Loucy (cell line): ENCODE measurements around the gene PTPN9.

Source experiments
- EZH2phosphoT487 ChIP-seq: fragments of 200-600 bp; IDR thresholded peaks from 2 replicates; pipeline ENCODE4 v1.6.1; 2018; ENCODE audit warnings: antibody characterized with exemption, mild to moderate bottlenecking, moderate library complexity, borderline replicate concordance
- TF ChIP-seq, protein P1 (sequence below): fragments of 200-600 bp; sonication (generic); conservative IDR thresholded peaks from 2 replicates; pipeline ENCODE4 v1.5.1; 2014; ENCODE audit warnings: mild to moderate bottlenecking, antibody characterized with exemption, low read length

DNA sequence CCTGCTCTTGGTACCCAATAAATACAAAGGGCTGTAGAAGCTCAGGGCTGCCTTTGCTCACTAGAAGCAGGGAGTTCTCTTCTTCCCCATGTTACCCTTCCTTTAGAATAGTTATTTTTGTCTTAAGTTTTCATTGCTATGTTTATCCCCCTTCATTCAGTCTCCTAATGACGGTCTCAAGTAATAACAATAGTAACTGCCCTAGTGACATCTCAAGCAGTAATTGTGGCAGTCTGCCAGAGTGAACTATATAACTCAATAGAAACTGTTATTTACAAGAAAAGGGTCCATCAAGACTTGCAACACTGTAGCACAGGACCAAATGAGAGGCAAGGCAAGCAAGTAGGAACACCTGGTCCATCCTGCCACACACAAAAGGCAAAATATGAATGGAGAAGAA lies 95.2 kb downstream of the PTPN9 start:
- no peak for TF ChIP-seq EZH2phosphoT487
- TF ChIP-seq, protein P1, sequence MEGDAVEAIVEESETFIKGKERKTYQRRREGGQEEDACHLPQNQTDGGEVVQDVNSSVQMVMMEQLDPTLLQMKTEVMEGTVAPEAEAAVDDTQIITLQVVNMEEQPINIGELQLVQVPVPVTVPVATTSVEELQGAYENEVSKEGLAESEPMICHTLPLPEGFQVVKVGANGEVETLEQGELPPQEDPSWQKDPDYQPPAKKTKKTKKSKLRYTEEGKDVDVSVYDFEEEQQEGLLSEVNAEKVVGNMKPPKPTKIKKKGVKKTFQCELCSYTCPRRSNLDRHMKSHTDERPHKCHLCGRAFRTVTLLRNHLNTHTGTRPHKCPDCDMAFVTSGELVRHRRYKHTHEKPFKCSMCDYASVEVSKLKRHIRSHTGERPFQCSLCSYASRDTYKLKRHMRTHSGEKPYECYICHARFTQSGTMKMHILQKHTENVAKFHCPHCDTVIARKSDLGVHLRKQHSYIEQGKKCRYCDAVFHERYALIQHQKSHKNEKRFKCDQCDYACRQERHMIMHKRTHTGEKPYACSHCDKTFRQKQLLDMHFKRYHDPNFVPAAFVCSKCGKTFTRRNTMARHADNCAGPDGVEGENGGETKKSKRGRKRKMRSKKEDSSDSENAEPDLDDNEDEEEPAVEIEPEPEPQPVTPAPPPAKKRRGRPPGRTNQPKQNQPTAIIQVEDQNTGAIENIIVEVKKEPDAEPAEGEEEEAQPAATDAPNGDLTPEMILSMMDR: no peak
